Activated CD4-positive, alpha-beta memory T cell treated with anti-CD3 and anti-CD28 coated beads, Interleukin-2, amount 10 ng/mL, durations not matched to agents 7 days and 5 days (primary cell): ENCODE results near the gene CCL4. TPM values are rescaled to one million over a fixed set of nuclear protein-coding genes. Genes with fewer than 3 reads are reported as not detected.
"Not testable (repeated sequence)": the region's sequence is repeated elsewhere in the genome, so short reads cannot be mapped to it uniquely, and the experiment has no call there.

Experiments used
- CTCF ChIA-PET: fragments of 350-600 bp; sonication (Branson Sonifier 250); formaldehyde crosslinking; loops from one replicate; lab custom pipeline; 2021; ENCODE audit warnings: antibody characterized with exemption, inconsistent platforms; lab: Charles Lee
- POLR2A ChIA-PET: fragments of 350-600 bp; sonication (Branson Sonifier 250); formaldehyde crosslinking; loops from one replicate; lab custom pipeline; 2021; ENCODE audit warnings: antibody characterized with exemption; lab: Charles Lee
- DNase-seq: peaks from one replicate; pipeline ENCODE4 v3.0.0-alpha.2; 2020
- H3K27ac Mint-ChIP-seq: one replicate; pipeline ENCODE4 v1.8.0; 2021; ENCODE audit warnings: mild to moderate bottlenecking, mixed read lengths
- H3K27me3 Mint-ChIP-seq: one replicate; pipeline ENCODE4 v1.8.0; 2021; ENCODE audit warnings: mixed read lengths
- H3K36me3 Mint-ChIP-seq: one replicate; pipeline ENCODE4 v1.8.0; 2021; ENCODE audit warnings: low read depth, mixed read lengths
- H3K4me1 Mint-ChIP-seq: one replicate; pipeline ENCODE4 v1.8.0; 2021; ENCODE audit warnings: mixed read lengths
- H3K4me3 Mint-ChIP-seq: one replicate; pipeline ENCODE4 v1.8.0; 2021; ENCODE audit warnings: mild to moderate bottlenecking, mixed read lengths
- H3K9me3 Mint-ChIP-seq: one replicate; pipeline ENCODE4 v1.8.0; 2021; ENCODE audit warnings: mixed read lengths
- total RNA-seq, 2 experiments: library from RNA; stranded (reverse); gene quantifications; one replicate each; pipeline ENCODE4 v1.2.3, GENCODE V29; 2021

The CCL4 gene
- total RNA-seq, 2 experiments from 2014 or later: 46.8 to 50.4 TPM

GRCh38 chr17:36072431-36073121 lies 31.1 kb upstream of the CCL4 start:
- Mint-ChIP-seq H3K4me3 (no peak overlapping the region), H3K9me3 (no peaks in the 10 kb centered on the region), H3K27ac (peak overlapping the region; percentile 27), H3K4me1 (peaks cover 31% of the 10 kb centered on the region), H3K36me3 (no peaks in the 10 kb centered on the region), H3K27me3 (peaks cover 8% of the 10 kb centered on the region)
- DNase-seq: peak; percentile 72
- POLR2A ChIA-PET: interaction anchor here (1.1 to 1.8 kb wide), 2 partner anchors 10 to 13 kb away, joined by 3 to 9 read pairs; no protein-coding TSS in a partner anchor
- CTCF ChIA-PET: interaction anchor here (0.7 to 4.5 kb wide), 27 partner anchors 9 to 224 kb away, joined by 3 to 31 read pairs (median 4); partner anchors contain the start of genes CCL16, CCL18 and CCL3

GRCh38 chr17:36074365-36074764 lies 29.3 kb upstream of the CCL4 start:
- peak overlapping the region; percentile 36 for H3K27ac Mint-ChIP-seq
- H3K4me3 Mint-ChIP-seq: no peak overlapping the region
- no peaks in the 10 kb centered on the region for H3K9me3 Mint-ChIP-seq
- ChIA-PET POLR2A (interaction anchor here (1.4 kb wide), 1 partner anchor 16 kb away, joined by 7 read pairs; the partner anchor contains the start of gene CCL3), CTCF (interaction anchor here (1.4 to 4.5 kb wide), 4 partner anchors 8 to 98 kb away, joined by 5 to 31 read pairs (median 17); partner anchors contain the start of gene CCL16)
- DNase-seq: no peak
- H3K4me1 Mint-ChIP-seq: peaks cover 28% of the 10 kb centered on the region
- no peaks in the 10 kb centered on the region for H3K36me3 Mint-ChIP-seq
- H3K27me3 Mint-ChIP-seq: peaks cover 10% of the 10 kb centered on the region

- Mint-ChIP-seq H3K4me1 (peaks cover 49% of the 10 kb centered on the region), H3K27ac (peak overlapping the region; percentile 86)
- not testable (repeated sequence) for H3K9me3 Mint-ChIP-seq, H3K4me3 Mint-ChIP-seq, H3K27me3 Mint-ChIP-seq, H3K36me3 Mint-ChIP-seq, DNase-seq
- POLR2A ChIA-PET: interaction anchor here (1.0 to 2.0 kb wide), 4 partner anchors 9 to 202 kb away, joined by 3 to 9 read pairs (median 4); partner anchors contain the start of gene CCL5
- CTCF ChIA-PET: interaction anchor here (0.6 to 2.3 kb wide), 4 partner anchors 8 to 241 kb away, joined by 3 to 10 read pairs (median 4); no protein-coding TSS in a partner anchor
These were observed 21.8 kb upstream of the CCL4 start for GRCh38 chr17:36081681-36082471.

GRCh38 chr17:36082482-36083120 lies 21.0 kb upstream of the CCL4 start:
- POLR2A ChIA-PET: interaction anchor here (1.0 to 2.0 kb wide), 4 partner anchors 10 to 202 kb away, joined by 3 to 9 read pairs (median 4); partner anchors contain the start of gene CCL5
- H3K4me3 Mint-ChIP-seq: peak overlapping the region; percentile 14

GRCh38 chr17:36083691-36084090 lies 19.9 kb upstream of the CCL4 start:
- not testable (repeated sequence) for H3K27ac Mint-ChIP-seq
- CTCF ChIA-PET: interaction anchor here (2.3 kb wide), 1 partner anchor 12 kb away, joined by 10 read pairs; no protein-coding TSS in a partner anchor

More at GRCh38 chr17:36082482-36083120, 21.0 kb upstream of the CCL4 start:
- H3K27me3 Mint-ChIP-seq, H3K36me3 Mint-ChIP-seq, H3K9me3 Mint-ChIP-seq: not testable (repeated sequence)
- peak overlapping the region; percentile 86 for H3K27ac Mint-ChIP-seq
- CTCF ChIA-PET: interaction anchor here (0.6 to 2.3 kb wide), 4 partner anchors 9 to 241 kb away, joined by 3 to 10 read pairs (median 4); no protein-coding TSS in a partner anchor
- H3K4me1 Mint-ChIP-seq: peaks cover 51% of the 10 kb centered on the region
- peak; percentile 75 for DNase-seq

GRCh38 chr17:36085765-36086164 lies 17.9 kb upstream of the CCL4 start:
- Mint-ChIP-seq H3K9me3 (no peaks in the 10 kb centered on the region), H3K4me3 (no peak overlapping the region), H3K27me3 (peaks cover 3% of the 10 kb centered on the region), H3K36me3 (no peaks in the 10 kb centered on the region), H3K4me1 (peaks cover 75% of the 10 kb centered on the region), H3K27ac (peak overlapping the region; percentile 19)
- no peak for DNase-seq
- CTCF ChIA-PET: interaction anchor here (1.4 kb wide), 1 partner anchor 13 kb away, joined by 3 read pairs; no protein-coding TSS in a partner anchor
- POLR2A ChIA-PET: interaction anchor here (0.7 to 1.1 kb wide), 2 partner anchors 12 to 19 kb away, joined by 3 to 4 read pairs; no protein-coding TSS in a partner anchor

More at GRCh38 chr17:36083691-36084090, 19.9 kb upstream of the CCL4 start:
- H3K36me3 Mint-ChIP-seq, DNase-seq, H3K27me3 Mint-ChIP-seq, POLR2A ChIA-PET, H3K9me3 Mint-ChIP-seq, H3K4me3 Mint-ChIP-seq: not testable (repeated sequence)
- H3K4me1 Mint-ChIP-seq: peaks cover 55% of the 10 kb centered on the region

GRCh38 chr17:36086791-36087190 lies 16.8 kb upstream of the CCL4 start:
- DNase-seq: no peak
- Mint-ChIP-seq H3K4me1 (peaks cover 75% of the 10 kb centered on the region), H3K36me3 (no peaks in the 10 kb centered on the region), H3K27ac (peak overlapping the region; percentile 46), H3K9me3 (no peaks in the 10 kb centered on the region), H3K4me3 (no peak overlapping the region), H3K27me3 (peaks cover 3% of the 10 kb centered on the region)
- ChIA-PET POLR2A (no interaction called here), CTCF (no interaction called here)

- peaks cover 75% of the 10 kb centered on the region for H3K4me1 Mint-ChIP-seq
- DNase-seq, POLR2A ChIA-PET, H3K4me3 Mint-ChIP-seq, H3K9me3 Mint-ChIP-seq, H3K27ac Mint-ChIP-seq, H3K36me3 Mint-ChIP-seq, CTCF ChIA-PET, H3K27me3 Mint-ChIP-seq: not testable (repeated sequence)
These were observed 16.2 kb upstream of the CCL4 start for GRCh38 chr17:36087471-36087870.

GRCh38 chr17:36087897-36088572 lies 15.6 kb upstream of the CCL4 start:
- Mint-ChIP-seq H3K4me3 (peak overlapping the region; percentile 18), H3K4me1 (peaks cover 75% of the 10 kb centered on the region)
- CTCF ChIA-PET, DNase-seq, H3K9me3 Mint-ChIP-seq, H3K27ac Mint-ChIP-seq, H3K36me3 Mint-ChIP-seq, H3K27me3 Mint-ChIP-seq, POLR2A ChIA-PET: not testable (repeated sequence)

- H3K9me3 Mint-ChIP-seq: no peaks in the 10 kb centered on the region
- no peak for DNase-seq
- no peaks in the 10 kb centered on the region for H3K27me3 Mint-ChIP-seq
- H3K27ac Mint-ChIP-seq: peak overlapping the region; percentile 42
- peak overlapping the region; percentile 35 for H3K4me3 Mint-ChIP-seq
- no peaks in the 10 kb centered on the region for H3K36me3 Mint-ChIP-seq
- peaks cover 71% of the 10 kb centered on the region for H3K4me1 Mint-ChIP-seq
- ChIA-PET CTCF (no interaction called here), POLR2A (no interaction called here)
These were observed 14.8 kb upstream of the CCL4 start for GRCh38 chr17:36088670-36089338.

- Mint-ChIP-seq H3K36me3 (no peaks in the 10 kb centered on the region), H3K4me1 (peaks cover 68% of the 10 kb centered on the region), H3K9me3 (no peaks in the 10 kb centered on the region), H3K4me3 (peak overlapping the region; percentile 35), H3K27ac (peak overlapping the region; percentile 78), H3K27me3 (no peaks in the 10 kb centered on the region)
- CTCF ChIA-PET: interaction anchor here (1.6 kb wide), 1 partner anchor 16 kb away, joined by 7 read pairs; no protein-coding TSS in a partner anchor
- POLR2A ChIA-PET: interaction anchor here (0.8 kb wide), 1 partner anchor 13 kb away, joined by 3 read pairs; no protein-coding TSS in a partner anchor
- DNase-seq: no peak
These were observed 14.2 kb upstream of the CCL4 start for GRCh38 chr17:36089339-36089865.
